ENCODE results near the gene GPR148.

DNA sequence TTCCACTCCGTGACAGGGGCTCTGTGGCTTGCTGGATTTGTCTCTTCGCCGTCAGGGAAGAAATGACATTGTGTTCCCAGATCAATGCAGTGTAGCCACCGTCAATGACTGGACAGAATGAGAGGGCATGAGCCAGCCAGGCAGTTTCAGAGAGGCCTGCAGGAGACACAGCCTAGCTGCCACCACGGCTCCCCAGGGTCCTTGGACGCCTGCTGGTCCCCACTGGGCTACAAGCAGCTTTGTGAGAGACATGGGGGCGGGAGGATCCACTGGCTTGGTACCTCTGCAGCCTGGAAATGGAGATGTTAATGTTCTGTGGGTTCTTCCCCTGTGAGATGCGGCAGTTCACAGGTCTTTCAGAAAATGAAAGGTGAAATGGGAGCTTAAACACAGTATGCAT lies 14.4 kb downstream of the GPR148 start:
- TF ChIP-seq CTCF (IDR thresholded peaks at IDR 0.05) (no peak), POLR2A (IDR thresholded peaks at IDR 0.05) (no peak)
